GM12874 (cell line): ENCODE results near the gene PRSS56.

Experiments
- CTCF ChIP-seq: IDR thresholded peaks from 2 replicates; pipeline ENCODE4 v1.5.1; 2011; ENCODE audit warnings: low read depth, mild to moderate bottlenecking, control low read depth, low read length, moderate library complexity; ENCODE audit not compliant: insufficient read depth

The PRSS56 gene

GRCh38 chr2:232508251-232508650 lies 11.9 kb upstream of the PRSS56 start:
- TF ChIP-seq CTCF: no peak

- TF ChIP-seq CTCF: no peak
Observed at GRCh38 chr2:232511336-232511890, 8.8 kb upstream of the PRSS56 start.

- no peak for TF ChIP-seq CTCF
Observed at GRCh38 chr2:232512602-232513001, 7.6 kb upstream of the PRSS56 start.

- TF ChIP-seq CTCF: no peak
Observed at GRCh38 chr2:232513353-232513752, 6.8 kb upstream of the PRSS56 start.

- TF ChIP-seq CTCF: no peak
Observed at GRCh38 chr2:232515639-232516038, 4.5 kb upstream of the PRSS56 start.

DNA sequence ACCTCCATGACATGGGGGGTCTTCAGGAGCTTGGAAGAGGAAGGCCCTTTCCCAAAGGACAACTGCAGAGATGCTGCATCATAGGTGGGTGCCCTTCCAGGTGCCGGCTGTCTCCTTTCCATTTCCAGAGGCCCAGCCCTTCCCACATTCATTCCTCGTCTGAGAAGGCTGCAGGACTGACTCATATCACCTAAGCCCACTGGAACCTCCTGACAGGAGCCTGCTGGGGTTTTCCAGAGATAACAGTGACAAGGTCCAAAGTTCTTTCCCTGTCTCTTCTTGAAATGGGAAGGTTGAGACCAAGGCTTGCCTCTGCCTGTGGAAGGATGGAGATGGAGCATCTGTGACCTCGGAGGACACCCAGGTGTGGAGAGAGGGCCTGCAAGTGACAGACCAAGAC lies 3.6 kb upstream of the PRSS56 start:
- no peak for TF ChIP-seq CTCF

DNA sequence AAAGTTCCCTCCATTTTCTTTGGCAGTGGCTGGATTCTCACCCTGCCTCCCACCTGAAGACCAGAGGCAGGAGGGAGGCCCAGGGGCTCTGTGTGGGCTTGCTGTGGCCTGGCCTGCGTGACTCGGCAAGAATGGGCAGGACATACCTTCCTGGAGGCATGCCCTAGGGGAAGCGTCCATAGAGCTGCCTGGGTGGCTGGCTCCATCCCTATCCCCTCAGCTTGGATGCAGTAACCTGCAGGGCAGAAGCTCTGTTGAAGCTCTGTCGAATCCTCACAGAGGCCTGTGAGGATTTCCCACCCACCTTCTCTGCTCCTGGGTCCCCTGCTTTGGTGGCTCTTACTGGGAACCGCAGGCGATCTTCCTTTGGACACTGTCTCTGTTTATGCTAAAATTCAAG lies 1.3 kb upstream of the PRSS56 start:
- TF ChIP-seq CTCF: no peak
